Caki2 (cell line): ENCODE data around the gene BEAN1. TPM values are rescaled to one million over a fixed set of nuclear protein-coding genes. Genes with fewer than 3 reads are reported as not detected.

ENCODE experiments used
- DNase-seq: peaks from one replicate; pipeline ENCODE4 v3.0.0-alpha.2; 2015; ENCODE audit warnings: low read depth
- in situ Hi-C: cut with HindIII; loops from 2 replicates; pipeline ENCODE4 v1.10.0; 2016; ENCODE audit warnings: low sequenced_read_pairs, low pct_unique_long_range_greater_than_20kb, mixed read lengths
- total RNA-seq: library from RNA; depleted of rRNA; stranded (reverse); fragments of >200 nt; shearing (Covaris generic); gene quantifications from 2 replicates; pipeline ENCODE4 v1.2.3, GENCODE V29; 2014; ENCODE audit warnings: low replicate concordance; rRNA removed

Gene BEAN1, protein sequence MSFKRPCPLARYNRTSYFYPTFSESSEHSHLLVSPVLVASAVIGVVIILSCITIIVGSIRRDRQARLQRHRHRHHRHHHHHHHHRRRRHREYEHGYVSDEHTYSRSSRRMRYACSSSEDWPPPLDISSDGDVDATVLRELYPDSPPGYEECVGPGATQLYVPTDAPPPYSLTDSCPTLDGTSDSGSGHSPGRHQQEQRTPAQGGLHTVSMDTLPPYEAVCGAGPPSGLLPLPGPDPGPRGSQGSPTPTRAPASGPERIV
- 1.9 and 3.8 TPM in 2 replicates for total RNA-seq

DNA sequence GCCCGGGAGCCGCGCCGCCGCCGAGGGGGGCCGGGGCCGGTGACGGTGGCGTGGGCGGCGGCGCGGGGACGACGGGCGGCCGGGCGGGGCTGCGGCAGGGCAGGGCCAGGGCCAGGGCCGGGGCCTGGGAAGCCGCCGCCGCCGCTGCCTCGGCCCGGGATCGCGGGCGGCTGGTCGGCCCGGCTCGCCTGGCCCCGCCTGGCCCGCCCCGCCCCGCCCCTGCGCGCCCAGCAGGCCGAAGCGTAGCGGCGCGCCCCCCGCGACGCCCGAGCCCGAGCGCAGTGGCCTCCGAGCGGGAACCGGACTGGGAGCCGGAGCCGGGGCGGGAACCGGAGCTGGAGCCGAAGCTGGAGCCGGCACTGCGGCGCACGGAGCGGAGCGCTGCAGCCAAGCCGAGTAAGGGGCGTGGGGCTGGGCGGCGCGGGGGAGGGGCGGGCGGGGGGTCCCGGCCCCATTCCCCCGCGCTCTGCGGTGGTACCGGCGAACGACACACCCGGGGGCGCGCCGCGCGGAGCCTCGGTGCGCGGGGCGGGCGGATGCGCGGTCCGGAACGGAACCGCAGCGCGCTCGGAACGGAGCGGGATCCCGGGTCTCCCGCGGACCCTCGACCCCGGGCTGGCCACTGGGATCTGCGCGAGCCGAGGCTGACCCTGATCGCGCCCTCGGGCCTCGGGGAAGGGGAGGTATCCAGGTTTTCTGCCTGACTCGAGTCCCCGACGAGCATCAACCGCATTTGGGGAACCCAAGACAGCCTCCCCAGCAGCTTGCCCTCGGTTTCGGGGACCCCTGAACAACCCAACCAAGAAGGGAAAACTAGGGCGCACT lies at the start of gene BEAN1:
Gene BEAN1, plus strand, starts transcription at position 260 of the 825 bp plus-strand sequence. CDS start 10,382 bp downstream, outside the sequence.
- in situ Hi-C loops = no loop called here
- no peak for DNase-seq

DNA sequence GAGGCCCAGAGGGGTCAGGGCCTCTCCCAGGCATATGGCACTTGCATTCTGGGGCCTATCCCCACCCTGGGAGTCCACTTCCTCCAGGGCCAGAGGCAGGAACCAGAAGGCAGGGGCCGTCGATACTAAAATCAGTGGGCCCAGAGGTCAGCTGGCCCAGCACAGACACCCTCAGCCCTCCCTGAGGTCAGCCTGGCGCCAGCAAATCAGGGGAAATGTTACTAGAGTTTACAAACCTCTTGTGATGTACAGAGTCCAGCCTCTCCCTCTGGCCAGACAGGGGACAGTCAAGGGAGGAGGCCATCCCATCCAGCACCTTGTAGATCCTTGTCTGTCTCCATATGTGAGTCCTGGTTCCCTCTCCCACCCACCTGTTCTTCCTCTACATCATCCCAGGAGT lies 49.8 kb upstream of the BEAN1 start:
- DNase-seq = no peak
- in situ Hi-C loops = no loop called here

DNA sequence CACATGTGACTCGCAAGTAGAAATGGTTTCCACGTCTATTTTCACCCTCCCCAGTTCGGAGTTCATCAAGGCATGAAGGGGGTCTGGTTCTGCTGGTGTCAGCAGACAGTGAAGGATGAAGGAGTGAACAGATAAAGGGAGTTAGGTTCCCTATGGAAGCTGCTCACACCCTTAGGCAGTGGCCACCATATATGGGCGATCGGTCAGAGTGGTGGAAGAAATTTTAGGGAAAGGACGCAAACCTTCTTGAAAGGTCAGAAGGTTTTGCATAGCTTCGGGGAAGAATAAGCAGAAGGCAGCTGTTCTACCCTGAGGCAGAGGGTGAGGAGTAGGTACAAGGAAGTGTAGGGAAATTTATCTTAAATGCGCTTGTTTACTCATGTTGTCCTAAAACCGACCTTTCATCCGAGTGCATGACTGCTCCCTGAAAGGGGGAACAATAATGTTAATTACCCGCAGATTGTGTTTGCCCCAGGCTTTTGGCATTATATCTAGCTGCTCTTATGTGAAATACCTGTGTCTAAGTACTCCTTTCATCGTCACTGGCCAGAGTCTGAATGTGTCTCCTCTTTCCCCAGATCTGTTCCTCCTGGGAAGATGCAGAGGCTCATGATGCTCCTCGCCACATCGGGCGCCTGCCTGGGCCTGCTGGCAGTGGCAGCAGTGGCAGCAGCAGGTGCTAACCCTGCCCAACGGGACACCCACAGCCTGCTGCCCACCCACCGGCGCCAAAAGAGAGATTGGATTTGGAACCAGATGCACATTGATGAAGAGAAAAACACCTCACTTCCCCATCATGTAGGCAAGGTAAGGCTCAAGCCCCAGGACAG lies 48.1 kb upstream of the BEAN1 start:
- no peak for DNase-seq
- in situ Hi-C loops = no loop called here

DNA sequence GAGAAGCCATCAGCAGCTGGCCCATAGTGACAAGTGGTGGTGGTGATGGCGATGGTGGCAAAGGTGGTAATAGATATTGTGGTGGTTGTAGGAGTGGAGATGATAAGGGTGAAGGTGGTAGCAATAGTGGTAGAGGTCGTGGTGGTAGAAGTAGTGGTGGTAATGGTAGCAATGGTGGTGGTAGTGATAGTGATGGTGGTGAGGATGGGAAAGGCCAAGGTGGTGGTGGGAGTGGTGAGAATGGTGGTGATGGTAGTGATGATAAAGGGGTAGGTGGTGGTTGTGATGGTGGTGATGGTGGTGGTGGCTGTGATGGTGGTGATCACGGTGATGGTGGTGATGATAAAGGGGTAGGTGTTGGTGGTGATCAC lies 47.5 kb upstream of the BEAN1 start:
- in situ Hi-C loops = no loop called here
- no peak for DNase-seq

DNA sequence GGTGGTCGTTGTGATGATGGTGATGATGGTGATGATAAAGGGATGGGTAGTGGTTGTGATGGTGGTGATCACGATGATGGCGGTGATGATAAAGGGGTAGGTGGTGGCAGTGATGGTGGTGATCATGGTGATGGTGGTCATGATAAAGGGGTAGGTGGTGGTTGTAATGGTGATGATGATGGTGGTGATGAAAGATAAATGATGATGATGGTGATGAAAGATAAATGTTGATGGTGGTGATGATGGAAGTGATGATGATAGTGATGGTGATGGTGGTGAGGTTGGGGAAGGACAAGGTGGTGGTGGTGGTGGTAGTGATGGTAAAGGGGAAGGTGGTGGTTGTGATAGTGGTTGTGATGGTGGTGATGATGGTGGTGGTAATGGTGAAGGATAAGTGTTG lies 46.7 kb upstream of the BEAN1 start:
- in situ Hi-C loops = no loop called here
- no peak for DNase-seq

DNA sequence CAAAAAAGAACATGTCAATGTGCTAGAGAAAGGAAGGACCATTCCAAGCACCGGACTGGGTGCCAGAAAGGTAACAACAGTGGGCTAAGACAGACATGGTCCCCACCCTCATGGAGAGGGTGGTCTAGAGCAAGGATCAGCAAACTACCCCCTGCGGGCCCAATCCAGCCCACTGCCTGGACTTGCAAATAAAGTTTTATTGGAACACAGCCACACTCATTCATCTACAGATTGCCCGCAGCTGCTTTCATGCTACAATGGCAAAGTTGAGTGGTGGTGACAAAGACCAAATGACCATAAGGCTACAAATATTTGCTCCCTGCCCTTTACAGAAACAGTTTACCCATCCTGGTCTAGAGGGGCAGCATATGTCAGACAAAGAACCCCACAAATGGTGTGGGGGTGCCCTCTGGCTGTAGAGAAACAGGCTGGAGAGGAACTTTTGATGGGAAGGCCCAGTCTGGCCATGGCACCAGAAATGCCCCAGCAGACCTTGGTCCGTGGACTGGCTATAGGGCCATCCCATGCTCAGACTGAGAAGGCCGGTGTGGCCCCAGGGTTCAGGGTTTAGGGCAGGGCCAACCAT lies 45.4 kb upstream of the BEAN1 start:
- in situ Hi-C loops = no loop called here
- no peak for DNase-seq

DNA sequence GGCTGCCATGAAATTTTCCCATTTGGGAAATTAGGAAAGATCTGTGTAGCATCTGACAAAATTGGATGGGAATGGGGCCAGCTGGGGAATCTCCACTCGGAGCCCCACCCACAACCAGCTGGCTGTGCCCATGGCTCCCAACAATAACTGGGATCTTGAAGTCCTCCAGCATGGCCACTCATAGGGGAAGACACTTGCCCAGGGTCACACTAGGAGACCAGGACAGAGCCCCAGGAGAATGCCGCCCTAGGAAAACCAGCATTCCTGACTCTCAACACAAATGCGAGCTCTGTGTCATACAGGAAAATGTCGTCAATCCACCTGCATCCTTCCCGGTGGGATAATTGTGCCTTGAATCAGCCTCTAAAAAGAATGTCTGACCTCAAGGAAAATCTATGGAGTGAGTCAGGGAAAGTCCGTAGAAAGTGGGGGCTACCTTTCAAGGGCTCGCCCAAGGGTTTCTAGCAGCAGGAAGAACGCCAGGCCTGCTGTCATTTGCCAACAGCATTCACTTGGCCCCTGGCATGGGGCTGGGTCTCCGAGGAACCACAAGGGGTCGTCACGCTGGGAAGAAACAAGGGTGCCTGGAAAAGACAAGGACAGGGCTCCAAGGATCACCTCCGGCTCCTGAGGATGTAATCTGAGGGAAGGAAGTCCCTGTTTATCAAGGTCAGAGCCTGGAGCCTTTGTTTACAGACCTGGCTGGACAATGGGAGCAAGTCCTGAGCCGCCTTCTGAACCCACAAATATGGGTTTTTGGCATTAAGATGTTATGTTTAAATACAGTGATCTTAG lies 44.7 kb upstream of the BEAN1 start:
- in situ Hi-C loops = no loop called here
- peak; percentile 65 for DNase-seq

DNA sequence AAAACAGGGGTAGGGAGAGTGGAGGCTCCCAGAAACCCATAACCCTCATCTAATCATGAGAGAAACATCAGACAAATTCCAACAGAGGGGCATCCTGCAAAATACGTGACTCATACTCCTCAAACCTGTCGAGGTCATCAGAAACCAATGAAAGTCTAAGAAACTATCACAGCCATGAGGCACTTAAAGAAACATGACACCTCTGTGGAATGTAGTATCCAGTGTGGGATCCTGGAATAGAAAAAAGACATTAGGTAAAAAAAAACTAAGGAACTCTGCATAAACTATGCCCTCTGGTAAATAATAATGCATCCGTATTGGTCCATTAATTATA lies 44.2 kb upstream of the BEAN1 start:
- DNase-seq = peak; percentile 77
- in situ Hi-C loops = no loop called here

DNA sequence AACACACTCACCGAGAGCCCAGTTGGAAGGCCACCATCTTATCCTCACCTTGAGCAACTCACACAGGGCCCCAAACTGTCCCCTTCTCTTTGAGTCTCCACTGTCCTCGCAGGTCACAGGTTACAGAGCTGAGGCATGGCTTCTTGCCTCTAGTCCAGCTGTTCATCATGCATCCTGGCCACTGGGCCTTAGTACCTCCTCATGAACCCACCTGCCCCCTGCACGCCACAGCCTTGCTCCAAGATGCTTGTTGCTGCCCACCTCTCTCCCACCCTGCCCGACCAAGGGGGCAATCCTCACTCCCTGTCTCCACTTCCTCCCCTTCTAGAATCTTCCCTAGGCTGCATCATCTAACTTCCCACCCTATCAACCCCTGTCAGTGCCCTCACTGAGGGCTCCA lies 43.5 kb upstream of the BEAN1 start:
- in situ Hi-C loops = no loop called here
- no peak for DNase-seq

DNA sequence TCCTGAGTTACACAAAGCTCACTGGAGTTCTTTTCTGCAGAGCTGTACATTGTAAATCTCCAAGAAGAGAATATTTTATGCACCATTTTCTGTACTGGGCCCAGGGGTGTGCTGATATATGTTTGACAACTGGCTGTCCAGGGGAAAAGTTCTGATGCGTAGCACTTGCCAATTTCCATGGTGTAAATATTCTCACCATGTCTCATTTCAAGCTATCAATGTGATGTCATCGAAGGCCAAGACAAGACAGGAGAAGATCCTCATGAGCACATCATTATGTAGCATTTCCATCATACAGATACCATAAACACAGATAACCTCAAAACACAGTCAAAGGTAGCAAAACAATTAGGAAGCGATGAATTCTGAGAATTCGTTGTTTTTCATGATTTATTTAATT lies 41.7 kb upstream of the BEAN1 start:
- in situ Hi-C loops = no loop called here
- DNase-seq = no peak

DNA sequence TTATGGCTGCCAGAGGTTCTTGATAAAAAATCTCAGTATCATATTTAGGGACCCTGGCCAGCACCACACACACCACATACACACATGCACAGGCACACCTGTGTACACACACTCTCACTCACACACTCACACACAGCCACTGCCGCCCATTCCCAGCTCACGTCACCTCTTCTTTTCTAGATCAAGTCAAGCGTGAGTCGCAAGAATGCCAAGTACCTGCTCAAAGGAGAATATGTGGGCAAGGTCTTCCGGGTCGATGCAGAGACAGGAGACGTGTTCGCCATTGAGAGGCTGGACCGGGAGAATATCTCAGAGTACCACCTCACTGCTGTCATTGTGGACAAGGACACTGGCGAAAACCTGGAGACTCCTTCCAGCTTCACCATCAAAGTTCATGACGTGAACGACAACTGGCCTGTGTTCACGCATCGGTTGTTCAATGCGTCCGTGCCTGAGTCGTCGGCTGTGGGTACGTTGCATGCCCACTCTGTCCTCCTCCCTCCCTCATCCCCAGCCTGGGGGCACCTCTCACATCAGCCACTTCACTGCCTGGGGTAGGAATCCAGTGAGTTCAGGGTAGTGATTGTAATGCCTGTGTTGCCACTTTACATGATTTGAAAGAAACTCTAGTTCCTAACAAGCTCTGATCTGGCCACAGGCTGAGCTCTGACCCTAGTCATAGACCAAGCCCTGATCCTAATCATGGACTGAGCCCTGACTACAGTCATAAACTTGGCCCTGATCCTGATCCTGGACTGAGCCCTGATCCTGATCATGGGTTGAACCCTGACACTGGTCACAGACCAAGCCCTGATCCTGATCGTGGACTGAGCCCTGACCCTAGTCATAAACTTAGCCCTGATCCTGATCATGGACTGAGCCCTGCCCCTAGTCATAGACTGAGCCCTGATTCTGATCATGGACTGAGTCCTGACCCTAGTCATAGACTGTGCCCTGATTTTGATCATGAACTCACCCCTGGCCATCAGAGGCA lies 40.2 kb upstream of the BEAN1 start:
- in situ Hi-C loops = no loop called here
- DNase-seq = no peak

DNA sequence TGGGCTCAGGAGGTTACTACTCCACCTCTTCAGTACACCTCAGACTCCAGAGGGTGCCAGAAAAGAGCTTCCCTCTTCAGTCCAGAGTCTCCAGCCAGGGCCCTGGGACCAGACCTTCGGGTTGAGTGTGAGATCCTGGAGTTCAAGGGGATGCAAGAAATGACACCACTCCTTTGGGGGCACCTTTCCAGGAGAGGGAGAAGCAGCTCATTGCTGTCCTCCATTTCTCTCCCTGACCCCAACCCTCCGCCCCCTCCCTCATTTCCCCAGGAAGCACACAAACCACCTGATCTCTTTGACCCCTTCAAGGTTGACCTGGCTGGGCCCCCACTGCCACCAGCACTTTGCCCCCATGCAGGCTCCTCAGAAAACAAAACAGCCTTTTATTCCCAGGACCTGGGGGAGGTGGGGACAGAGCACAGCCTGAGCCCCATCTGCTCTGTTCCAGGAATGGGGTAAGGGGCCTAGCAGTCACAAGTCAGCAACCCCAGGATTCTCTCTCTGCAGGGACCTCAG lies 39.2 kb upstream of the BEAN1 start:
- no peak for DNase-seq
- in situ Hi-C loops = no loop called here

DNA sequence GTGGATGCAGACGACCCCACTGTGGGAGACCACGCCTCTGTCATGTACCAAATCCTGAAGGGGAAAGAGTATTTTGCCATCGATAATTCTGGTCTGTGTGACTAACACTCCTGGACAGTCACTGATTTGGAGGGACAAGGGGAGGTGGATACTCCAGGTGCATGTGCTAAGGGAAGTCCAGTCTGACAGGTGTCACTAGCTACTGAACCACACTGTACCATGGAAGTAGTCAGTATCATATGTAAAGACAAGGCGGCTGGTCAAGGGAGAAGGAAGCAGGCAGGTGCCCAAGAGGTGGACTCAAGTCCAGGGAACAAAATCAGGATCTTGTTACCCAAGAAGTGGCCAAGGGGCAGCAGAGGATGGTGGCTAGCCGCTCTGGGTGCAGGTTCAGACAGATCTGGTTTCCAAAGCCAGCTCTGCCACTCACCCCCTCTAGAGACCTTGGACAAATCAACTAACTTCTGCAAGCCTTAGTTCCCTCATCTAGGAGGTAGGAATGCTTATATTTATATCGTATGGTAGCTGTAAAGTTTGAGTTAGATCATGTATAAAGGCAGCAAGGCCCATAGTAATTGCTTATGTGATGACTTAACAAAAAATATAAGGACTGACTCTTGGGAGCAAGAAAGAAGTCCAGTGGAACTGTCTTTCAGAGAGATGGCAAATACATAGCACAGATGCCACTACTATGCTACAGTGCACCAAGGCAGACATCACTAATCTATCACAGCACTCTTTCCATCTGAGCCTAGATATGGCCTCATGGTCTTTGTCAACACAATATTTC lies 38.5 kb upstream of the BEAN1 start:
- DNase-seq = no peak
- in situ Hi-C loops = no loop called here

DNA sequence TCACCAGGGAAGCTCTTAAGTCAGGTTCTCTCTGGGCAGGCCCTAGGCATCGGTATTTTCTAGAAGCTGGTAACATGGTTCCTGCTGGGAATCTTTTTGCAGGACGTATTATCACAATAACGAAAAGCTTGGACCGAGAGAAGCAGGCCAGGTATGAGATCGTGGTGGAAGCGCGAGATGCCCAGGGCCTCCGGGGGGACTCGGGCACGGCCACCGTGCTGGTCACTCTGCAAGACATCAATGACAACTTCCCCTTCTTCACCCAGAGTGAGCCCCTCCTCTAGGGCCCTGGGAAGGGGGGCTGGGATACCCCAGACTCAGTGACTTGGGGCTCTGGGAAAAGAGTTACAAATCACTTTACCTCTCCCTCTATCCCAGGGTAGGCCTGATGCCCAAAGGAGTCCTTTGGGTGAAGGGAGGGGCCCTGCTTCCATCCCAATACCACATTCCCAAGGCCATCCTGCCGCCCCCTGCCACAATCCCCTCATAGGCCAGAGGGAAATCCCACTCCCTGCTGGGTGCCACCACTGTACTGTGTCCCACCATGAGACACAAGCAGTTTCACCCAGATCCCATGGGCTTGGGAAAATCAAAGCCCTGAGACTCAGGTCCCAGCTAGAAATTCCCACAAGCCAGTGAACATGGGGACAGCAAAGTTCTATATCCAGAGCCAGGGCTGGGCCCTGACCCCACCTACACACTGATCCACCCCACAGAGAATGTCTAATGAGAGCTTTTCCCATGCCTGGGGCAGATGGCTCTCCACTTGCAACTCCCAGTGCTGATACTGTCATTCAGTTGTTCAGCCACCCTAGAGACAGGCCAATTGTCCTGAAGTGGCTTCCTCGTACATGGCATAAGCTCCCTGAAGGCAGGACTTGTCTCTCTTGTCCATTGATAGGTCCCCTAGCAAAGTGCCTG lies 37.6 kb upstream of the BEAN1 start:
- in situ Hi-C loops = no loop called here
- DNase-seq = no peak
